H1 (cell line): ENCODE results near the gene PPM1F. TPM values are rescaled to one million over a fixed set of nuclear protein-coding genes. Genes with fewer than 3 reads are reported as not detected.

Experiments
- BRCA1 ChIP-seq: IDR thresholded peaks from 2 replicates; pipeline ENCODE4 v1.6.1; 2012; ENCODE audit warnings: low read depth, low read length, improper control_type of control experiment
- CBX5 ChIP-seq: fragments of 300-800, 300-1000 bp; sonication (generic); IDR thresholded peaks from 2 replicates; pipeline ENCODE4 v1.7.1; 2016; ENCODE audit warnings: antibody characterized with exemption, low read length, low read depth
- HDAC6 ChIP-seq: IDR thresholded peaks from one replicate; pipeline ENCODE4 v1.7.1; 2012; ENCODE audit warnings: low read depth, mild to moderate bottlenecking, inconsistent platforms, low read length, moderate library complexity
- JUND ChIP-seq: IDR thresholded peaks from 2 replicates; pipeline ENCODE4 v1.6.1; 2011; ENCODE audit warnings: mild to moderate bottlenecking, improper control_type of control experiment, low read length
- KDM5A ChIP-seq: fragments of 200-600 bp; IDR thresholded peaks from 2 replicates; pipeline ENCODE4 v1.7.1; 2012; ENCODE audit warnings: mild to moderate bottlenecking, low read length, inconsistent platforms, mixed read lengths
- SP1 ChIP-seq: IDR thresholded peaks from 2 replicates; pipeline ENCODE4 v1.6.1; 2011; ENCODE audit warnings: low read depth, low read length
- TCF12 ChIP-seq: IDR thresholded peaks from 2 replicates; pipeline ENCODE4 v1.6.1; 2011; ENCODE audit warnings: low read depth, mild to moderate bottlenecking, low read length
- polyA plus RNA-seq, 7 experiments: library from polyadenylated mRNA; depleted of rRNA in 3 of 7; stranded (reverse) in 5 of 7; unstranded in 2 of 7; fragments of >200 nt in 5 of 7; fragments of 200-250 nt in 2 of 7; gene quantifications; 1 replicate in 5 of 7; 2 replicates in 1 of 7; 4 replicates in 1 of 7; pipeline versions ENCODE4 v1.2.1 to v1.2.3, GENCODE V29; 2011 to 2013; ENCODE audit warnings: missing spikeins in 2 of 7, mixed read lengths in 2 of 7
- total RNA-seq: library from RNA; stranded (reverse); fragmentation: NEBNext Ultra II Directional; extraction: Animal tissue kit (Norgen Biotek cat#: 25700); gene quantifications from 2 replicates; pipeline ENCODE4 v1.2.1, GENCODE V29; 2021

PPM1F gene
- total and polyA plus RNA-seq, 2 of the 8 experiments (the other 6 are each of a cell fraction or from before 2014, with no cell fraction given), result 12.4 to 22.8 TPM

GRCh38 chr22:21933910-21934309 is 18.7 kb downstream of the PPM1F start (continued):
- TF ChIP-seq SP1 (no peak), BRCA1 (no peak), HDAC6 (no peak), JUND (no peak), TCF12 (no peak), KDM5A (no peak), CBX5 (no peak)
